GM12878 (cell line): ENCODE results near the gene HOXB6.

Experiments
- BHLHE40 ChIP-seq, 2 experiments: fragments of 450-650 bp in 1 of 2; IDR thresholded peaks; 2 replicates each; pipeline ENCODE4 v1.6.1; 2011 to 2017; ENCODE audit warnings: low read depth in 2 of 2, borderline replicate concordance in 1 of 2, improper control_type of control experiment in 1 of 2, low read length in 1 of 2, mild to moderate bottlenecking in 1 of 2
- CTCF ChIP-seq, 3 experiments: IDR thresholded peaks in 2 of 3; conservative IDR thresholded peaks in 1 of 3; 2 replicates each; pipeline ENCODE4 v1.5.1; 2011; ENCODE audit warnings: low read depth in 3 of 3, low read length in 3 of 3, mild to moderate bottlenecking in 3 of 3, control low read depth in 2 of 3, moderate library complexity in 2 of 3, inconsistent platforms in 1 of 3, mixed read lengths in 1 of 3; ENCODE audit not compliant: control insufficient read depth in 2 of 3, insufficient read depth in 1 of 3; ENCODE audit errors: extremely low read depth in 1 of 3
- E2F8 ChIP-seq: fragments of 450-650 bp; IDR thresholded peaks from 2 replicates; pipeline ENCODE4 v1.6.1; 2018; ENCODE audit warnings: mild to moderate bottlenecking, low read depth, moderate library complexity; ENCODE audit not compliant: partially characterized antibody
- ELK1 ChIP-seq: IDR thresholded peaks from 2 replicates; pipeline ENCODE4 v1.6.1; 2012; ENCODE audit warnings: low read depth, low read length, improper control_type of control experiment
- GABPA ChIP-seq: IDR thresholded peaks from 2 replicates; pipeline ENCODE4 v1.6.1; 2014; ENCODE audit warnings: antibody characterized with exemption, low read depth, mild to moderate bottlenecking, inconsistent platforms
- GATAD2B ChIP-seq: fragments of 450-650 bp; conservative IDR thresholded peaks from 2 replicates; pipeline ENCODE4 v1.6.1; 2017; ENCODE audit warnings: low read depth, mild to moderate bottlenecking, moderate library complexity
- PKNOX1 ChIP-seq: fragments of 450-650 bp; IDR thresholded peaks from 2 replicates; pipeline ENCODE4 v1.6.1; 2016; ENCODE audit warnings: mild to moderate bottlenecking
- POLR2AphosphoS5 ChIP-seq: IDR thresholded peaks from 2 replicates; pipeline ENCODE4 v1.6.1; 2011; ENCODE audit warnings: mild to moderate bottlenecking, low read length, inconsistent platforms
- RAD51 ChIP-seq: fragments of 450-650 bp; IDR thresholded peaks from 2 replicates; pipeline ENCODE4 v1.6.1; 2016; ENCODE audit warnings: moderate library complexity, mild to moderate bottlenecking, inconsistent platforms
- RB1 ChIP-seq: fragments of 450-650 bp; formaldehyde crosslinking; IDR thresholded peaks from 2 replicates; pipeline ENCODE4 v1.6.1; 2017; ENCODE audit warnings: mild to moderate bottlenecking, borderline replicate concordance
- TCF12 ChIP-seq: IDR thresholded peaks from 2 replicates; pipeline ENCODE4 v1.6.1; 2011; ENCODE audit warnings: low read depth, mild to moderate bottlenecking, low read length
- YBX1 ChIP-seq: fragments of 450-650 bp; IDR thresholded peaks from 2 replicates; pipeline ENCODE4 v1.6.1; 2016; ENCODE audit warnings: antibody characterized with exemption

- TF ChIP-seq BHLHE40 (IDR thresholded peaks at IDR 0.05; ENCODE audit: borderline replicate concordance in 1 of 2, low read depth in 2 of 2, low read length in 1 of 2) (no peak), CTCF (IDR thresholded peaks at IDR 0.05 in 2 of 3, conservative IDR thresholded peaks at IDR 0.05 in 1 of 3; ENCODE audit: control insufficient read depth in 2 of 3, extremely low read depth in 1 of 3, insufficient read depth in 1 of 3, low read depth in 3 of 3, low read length in 3 of 3) (no peak), TCF12 (no peak), POLR2AphosphoS5 (no peak), ELK1 (no peak), E2F8 (no peak), GATAD2B (no peak), PKNOX1 (peak; percentile 49; the same call in 1 of the 2 replicates), GABPA (no peak), RB1 (no peak), YBX1 (no peak), RAD51 (no peak)
Measured at GRCh38 chr17:48555258-48556228, 49.2 kb downstream of the HOXB6 start.
